Heart right ventricle (tissue), 16 donors: ENCODE measurements around the gene PRKAG3. TPM values are rescaled to one million over a fixed set of nuclear protein-coding genes. Genes with fewer than 3 reads are reported as not detected.

ENCODE experiments used
- ATAC-seq, 8 donors: fragments of 200-7000 bp; cut with Tn5 transposase; one replicate each; pipeline ENCODE4 v1.9.1; 2020; ENCODE audit warnings: mild to moderate bottlenecking in 8 of 8, moderate library complexity in 8 of 8, moderate number of reproducible peaks in 1 of 8
- DNase-seq, 2 donors: peaks; one replicate each; pipeline ENCODE4 v3.0.0-alpha.2; 2020
- H3K27ac ChIP-seq, 10 donors: fragments of 200-600 bp; sonication (generic) in 2 of 10; one replicate each; pipeline versions ENCODE4 v1.5.0 to v1.8.0; 2020 to 2022; ENCODE audit warnings: mild to moderate bottlenecking in 3 of 10
- H3K27me3 ChIP-seq, 7 donors: fragments of 200-600 bp; one replicate each; pipeline ENCODE4 v1.8.0; 2021 to 2022; ENCODE audit warnings: mild to moderate bottlenecking in 2 of 7
- H3K36me3 ChIP-seq, 9 donors: fragments of 200-600 bp; sonication (generic) in 1 of 9; one replicate each; pipeline versions ENCODE4 v1.5.0 to v1.8.0; 2020 to 2022; ENCODE audit warnings: mild to moderate bottlenecking in 2 of 9
- H3K4me1 ChIP-seq, 9 donors: fragments of 200-600 bp; sonication (generic) in 1 of 9; one replicate each; pipeline versions ENCODE4 v1.5.0 to v1.8.0; 2020 to 2022; ENCODE audit warnings: mild to moderate bottlenecking in 4 of 9
- H3K4me3 ChIP-seq, 10 donors: fragments of 200-600 bp; sonication (generic) in 2 of 10; one replicate each; pipeline versions ENCODE4 v1.5.0 to v1.8.0; 2020 to 2022; ENCODE audit warnings: mild to moderate bottlenecking in 7 of 10, moderate library complexity in 2 of 10
- H3K9me3 ChIP-seq, 11 donors: fragments of 200-600 bp in 10 of 11; sonication (generic) in 2 of 11; one replicate each; pipeline versions ENCODE4 v1.5.0 to v1.8.0; 2013 to 2022; ENCODE audit warnings: mild to moderate bottlenecking in 2 of 11, control low read depth in 1 of 11, moderate library complexity in 1 of 11
- CTCF ChIP-seq, 9 donors: fragments of 200-600 bp; sonication (generic) in 2 of 9; IDR thresholded peaks; one replicate each; pipeline versions ENCODE4 v1.5.0 to v1.8.0; 2021 to 2022; ENCODE audit warnings: antibody characterized with exemption in 9 of 9, mild to moderate bottlenecking in 5 of 9, moderate library complexity in 1 of 9
- WGBS, 2 donors: extraction: QIAGEN DNeasy Blood & Tissue Kit; methylation state at CpG; one replicate each; pipeline ENCODE4 v1.1.7; 2013; ENCODE audit warnings: inconsistent platforms in 1 of 2; 5-methylcytosine and 5-hydroxymethylcytosine counted together
- intact Hi-C, 10 donors: fragments of 100-400 bp; cut with DNase I; formaldehyde crosslinking; loops; one replicate each; pipeline versions ENCODE4 v1.11.1 to v1.14.2; 2022
- polyA plus RNA-seq, 2 donors: library from polyadenylated mRNA; stranded (reverse); fragments of 200-250 nt; gene quantifications; one replicate each; pipeline ENCODE4 v1.2.3, GENCODE V29; 2013
- total RNA-seq, 10 donors: library from RNA; stranded (reverse); fragmentation: NEBNext Ultra II Directional in 3 of 10; extraction: Animal tissue kit (Norgen Biotek cat#: 25700) in 3 of 10; gene quantifications; one replicate each; pipeline versions ENCODE4 v1.2.1 to v1.2.4, GENCODE V29; 2021 to 2023
- donor health status: Arrhythmogenic right ventricular cardiomyopathy.
- donor health status: ischemic (EF 13 %, LVEDD 7.1; RV severe dilation, severe dysfunction).
- donor health status: healthy with polysubstance abuse.
- donor health status: DM: no; HTN: yes; CAD: no.
- donor health status: DM: no; HTN: no; CAD: no.
- donor health status: ischemic (EF 25% LVEDD 6.9; RV normal size, moderate dysfunction).
- donor health status: ischemic (EF 25% LVEDD 5.7; RV mildly dilated, moderate dysfunction).
- donor health status: healthy.
- donor health status: DM: yes; HTN: yes; CAD: no.
- donor health status: Ischemic cardiomyopathy.
- donor health status: ischemic (EF 35%, LVEDD 5.7; RV mildly dilated, moderate dysfunction).
- donor health status: nonischemic (EF 11% LVEDD 7.7; RV severe dilation, severe dysfunction).
- donor health status: DM: yes; HTN: yes; CAD: no.
- donor health status: PGD.
- donor health status: ischemic (EF 29% LVEDD 5.4; RV normal size, mild dysfunction).
- donor health status: nonischemic (EF 23%, LVEDD 6.1; RV moderate dilation, normal function).

PRKAG3 gene
- total and polyA plus RNA-seq, 12 donors = 0.03 to 0.19 (median 0.12) TPM; not detected in 8

GRCh38 chr2:218872645-218873358, 41.2 kb upstream of the PRKAG3 start:
- Histone ChIP-seq H3K9me3 (no peaks in the 10 kb centered on the region), H3K27ac (no peak overlapping the region), H3K27me3 (peaks cover 25 to 100% (median 96%) of the 10 kb centered on the region in 7 donors), H3K4me1 (peaks cover 0 to 23% (median 7%) of the 10 kb centered on the region in 9 donors), H3K4me3 (no peak overlapping the region), H3K36me3 (no peaks in the 10 kb centered on the region)
- TF ChIP-seq CTCF (IDR thresholded peaks at IDR 0.05) = no peak
- intact Hi-C loops = loop anchor here in 1 of 10 donors (10.0 kb wide), 1 partner anchor 282 kb away; no protein-coding TSS in a partner anchor
- ATAC-seq (no peak), DNase-seq (no peak)
- 12 to 18% methylated on average over 22 of the region's 22 CpGs for WGBS, 2 donors

- H3K27me3 ChIP-seq = peaks cover 25 to 100% (median 93%) of the 10 kb centered on the region in 7 donors
Observed at GRCh38 chr2:218871345-218872302, 40.0 kb upstream of the PRKAG3 start.

GRCh38 chr2:218870984-218871344, 39.4 kb upstream of the PRKAG3 start:
- no peaks in the 10 kb centered on the region for H3K9me3 ChIP-seq
- DNase-seq (peak in 1 of 2 donors; percentile 49), ATAC-seq (peak in 2 of 8 donors; percentile 21 to 23)
- H3K36me3 ChIP-seq = no peaks in the 10 kb centered on the region
- H3K27ac ChIP-seq = no peak overlapping the region
- no peak for TF ChIP-seq CTCF (IDR thresholded peaks at IDR 0.05)
- WGBS, 2 donors = 8 to 13% methylated on average over 18 of the region's 18 CpGs
- H3K27me3 ChIP-seq = peaks cover 25 to 100% (median 88%) of the 10 kb centered on the region in 7 donors
- peak overlapping the region in 5 of 10 donors; percentile 1 to 40 (median 17) for H3K4me3 ChIP-seq
- intact Hi-C loops = loop anchor here in 1 of 10 donors (10.0 kb wide), 1 partner anchor 284 kb away; no protein-coding TSS in a partner anchor
- H3K4me1 ChIP-seq = peaks cover 0 to 20% (median 9%) of the 10 kb centered on the region in 9 donors

More at GRCh38 chr2:218871345-218872302, 40.0 kb upstream of the PRKAG3 start:
- intact Hi-C loops = loop anchor here in 1 of 10 donors (10.0 kb wide), 1 partner anchor 283 kb away; no protein-coding TSS in a partner anchor
- H3K27ac ChIP-seq = no peak overlapping the region
- no peak for TF ChIP-seq CTCF (IDR thresholded peaks at IDR 0.05)
- WGBS, 2 donors = 6 to 11% methylated on average over 60 of the region's 60 CpGs
- peak overlapping the region in 5 of 10 donors; percentile 1 to 40 (median 17) for H3K4me3 ChIP-seq
- no peak for DNase-seq
- no peaks in the 10 kb centered on the region for H3K9me3 ChIP-seq
- H3K4me1 ChIP-seq = peaks cover 0 to 20% (median 9%) of the 10 kb centered on the region in 9 donors
- H3K36me3 ChIP-seq = no peaks in the 10 kb centered on the region
- no peak for ATAC-seq

GRCh38 chr2:218869064-218869463, 37.5 kb upstream of the PRKAG3 start:
- no peak overlapping the region for H3K4me3 ChIP-seq
- peaks cover 25 to 99% (median 84%) of the 10 kb centered on the region in 7 donors for H3K27me3 ChIP-seq
- no peaks in the 10 kb centered on the region for H3K36me3 ChIP-seq
- intact Hi-C loops = no loop called here
- H3K4me1 ChIP-seq = peaks cover 0 to 20% (median 9%) of the 10 kb centered on the region in 9 donors
- ATAC-seq = no peak
- 76 to 80% methylated on average over 9 of the region's 9 CpGs for WGBS, 2 donors
- no peak overlapping the region for H3K27ac ChIP-seq
- TF ChIP-seq CTCF (IDR thresholded peaks at IDR 0.05) = no peak
- no peaks in the 10 kb centered on the region for H3K9me3 ChIP-seq
- DNase-seq = no peak
